ENCODE measurements around the gene CYB5B.

CYB5B gene

GRCh38 chr16:69483611-69484010, 59.2 kb downstream of the CYB5B start:
- TF ChIP-seq CTCF (IDR thresholded peaks at IDR 0.05), result no peak
- no peak for DNase-seq
- Histone ChIP-seq H3K27ac (peak overlapping the region; percentile 81 to 90), H3K36me3 (no peaks in the 10 kb centered on the region), H3K4me3 (no peak overlapping the region), H3K4me1 (peaks cover 0 to 20% (median 18%) of the 10 kb centered on the region in 4 donors), H3K9me3 (no peaks in the 10 kb centered on the region), H3K27me3 (no peaks in the 10 kb centered on the region)
- intact Hi-C loops (cut with DNase I; ENCODE audit: low total_unique reads), result no loop called here

GRCh38 chr16:69485361-69485760, 60.9 kb downstream of the CYB5B start:
- Histone ChIP-seq H3K27me3 (no peaks in the 10 kb centered on the region), H3K4me3 (no peak overlapping the region), H3K36me3 (no peaks in the 10 kb centered on the region), H3K9me3 (no peaks in the 10 kb centered on the region), H3K27ac (no peak overlapping the region), H3K4me1 (peaks cover 0 to 20% (median 18%) of the 10 kb centered on the region in 4 donors)
- no peak for DNase-seq
- TF ChIP-seq CTCF (IDR thresholded peaks at IDR 0.05), result no peak
- intact Hi-C loops (cut with DNase I; ENCODE audit: low total_unique reads), result no loop called here

- Histone ChIP-seq H3K9me3 (no peaks in the 10 kb centered on the region), H3K27ac (no peak overlapping the region), H3K27me3 (no peaks in the 10 kb centered on the region), H3K4me3 (no peak overlapping the region), H3K36me3 (no peaks in the 10 kb centered on the region), H3K4me1 (peaks cover 0 to 20% (median 18%) of the 10 kb centered on the region in 4 donors)
- intact Hi-C loops (cut with DNase I; ENCODE audit: low total_unique reads), result no loop called here
- no peak for DNase-seq
- no peak for TF ChIP-seq CTCF (IDR thresholded peaks at IDR 0.05)
Measured at GRCh38 chr16:69485816-69486215, 61.4 kb downstream of the CYB5B start.

DNA sequence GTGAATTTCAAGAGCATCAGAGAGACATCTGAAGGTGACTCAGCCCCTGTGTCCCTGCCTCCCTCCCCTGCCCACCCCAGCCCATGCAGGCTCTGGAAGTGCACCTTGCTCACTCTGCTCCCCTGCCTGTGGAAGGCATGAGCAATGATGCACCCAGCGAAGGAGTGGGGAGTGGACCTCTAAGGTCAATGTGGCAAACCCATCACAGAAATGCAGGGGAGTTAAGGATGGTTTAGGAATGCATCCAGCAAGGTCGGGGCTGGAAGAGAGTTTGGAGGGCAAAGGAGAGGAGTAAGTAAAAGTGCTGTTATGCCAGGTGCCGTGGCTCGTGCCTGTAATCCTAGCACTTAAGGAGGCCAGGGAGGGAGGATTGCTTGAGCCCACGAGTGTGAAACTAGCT, 61.9 kb downstream of the CYB5B start:
- no peak overlapping the region for H3K27ac ChIP-seq
- no peak for DNase-seq
- H3K9me3 ChIP-seq, result no peaks in the 10 kb centered on the region
- peaks cover 0 to 20% (median 17%) of the 10 kb centered on the region in 4 donors for H3K4me1 ChIP-seq
- H3K27me3 ChIP-seq, result no peaks in the 10 kb centered on the region
- no peaks in the 10 kb centered on the region for H3K36me3 ChIP-seq
- intact Hi-C loops (cut with DNase I; ENCODE audit: low total_unique reads), result no loop called here
- no peak for TF ChIP-seq CTCF (IDR thresholded peaks at IDR 0.05)
- no peak overlapping the region for H3K4me3 ChIP-seq

DNA sequence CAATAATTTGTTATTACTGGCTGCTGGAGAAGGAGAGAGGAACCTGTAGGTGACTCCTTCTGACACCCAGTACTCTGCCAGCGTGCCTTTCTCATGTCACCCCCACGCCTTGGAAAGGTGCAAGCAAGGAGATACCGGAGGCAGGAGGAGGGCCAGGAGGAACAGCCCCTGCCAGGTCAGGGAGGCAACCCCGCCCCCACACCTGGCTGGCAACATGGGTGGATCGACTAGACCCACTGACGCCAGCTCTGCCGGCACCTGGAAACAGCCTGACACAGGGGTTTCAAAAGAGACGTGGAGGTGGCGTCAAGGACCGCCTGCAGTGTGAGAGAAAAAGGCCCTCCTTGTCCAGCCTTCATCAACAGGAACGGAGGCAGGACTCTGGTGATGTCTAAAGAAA, 62.3 kb downstream of the CYB5B start:
- DNase-seq, result peak in 1 of 2 donors; percentile 66
- no peak for TF ChIP-seq CTCF (IDR thresholded peaks at IDR 0.05)
- Histone ChIP-seq H3K36me3 (no peaks in the 10 kb centered on the region), H3K4me3 (no peak overlapping the region), H3K27me3 (no peaks in the 10 kb centered on the region), H3K9me3 (no peaks in the 10 kb centered on the region), H3K4me1 (peaks cover 0 to 16% (median 12%) of the 10 kb centered on the region in 4 donors), H3K27ac (no peak overlapping the region)
- intact Hi-C loops (cut with DNase I; ENCODE audit: low total_unique reads), result no loop called here

DNA sequence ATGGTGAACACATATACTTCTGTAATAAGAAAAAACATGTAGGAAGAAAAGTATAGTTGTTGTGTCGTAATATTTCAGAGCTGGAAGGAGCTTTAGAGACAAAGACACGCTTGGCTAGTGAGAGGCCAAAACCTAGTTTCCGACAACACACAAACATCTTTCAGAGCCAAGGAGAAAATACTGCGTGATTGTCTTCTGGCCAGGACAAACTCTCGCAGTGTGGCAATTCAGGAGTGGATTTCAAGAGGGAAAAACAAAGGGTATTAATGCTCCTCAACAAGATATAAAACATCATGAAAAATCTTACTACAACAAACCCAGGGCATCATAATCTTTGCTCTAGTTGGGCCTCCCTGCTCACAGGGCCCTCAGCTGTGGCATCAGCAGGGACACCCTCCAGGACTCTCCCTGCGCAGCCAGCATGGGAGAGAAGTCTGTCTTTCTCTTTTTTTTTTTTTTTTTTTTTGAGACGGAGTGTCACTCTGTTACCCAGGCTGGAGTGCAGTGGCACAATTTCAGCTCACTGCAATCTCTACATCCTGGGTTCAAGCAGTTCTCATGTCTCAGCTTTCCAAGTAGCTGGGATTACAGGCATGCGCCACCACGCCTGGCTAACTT, 66.4 kb downstream of the CYB5B start:
- Histone ChIP-seq H3K4me1 (no peaks in the 10 kb centered on the region), H3K4me3 (no peak overlapping the region), H3K36me3 (no peaks in the 10 kb centered on the region), H3K9me3 (no peaks in the 10 kb centered on the region), H3K27ac (no peak overlapping the region), H3K27me3 (no peaks in the 10 kb centered on the region)
- no peak for TF ChIP-seq CTCF (IDR thresholded peaks at IDR 0.05)
- intact Hi-C loops (cut with DNase I; ENCODE audit: low total_unique reads), result no loop called here
- no peak for DNase-seq
